Measurements from ENCODE around the gene RHOXF2.
"Not testable (repeated sequence)": the region's sequence is repeated elsewhere in the genome, so short reads cannot be mapped to it uniquely, and the experiment has no call there.

Gene RHOXF2

GRCh38 chrX:120195786-120196185, 37.4 kb downstream of the RHOXF2 start:
- H3K4me3 ChIP-seq (ENCODE audit: low read depth, low read length): not testable (repeated sequence)

DNA sequence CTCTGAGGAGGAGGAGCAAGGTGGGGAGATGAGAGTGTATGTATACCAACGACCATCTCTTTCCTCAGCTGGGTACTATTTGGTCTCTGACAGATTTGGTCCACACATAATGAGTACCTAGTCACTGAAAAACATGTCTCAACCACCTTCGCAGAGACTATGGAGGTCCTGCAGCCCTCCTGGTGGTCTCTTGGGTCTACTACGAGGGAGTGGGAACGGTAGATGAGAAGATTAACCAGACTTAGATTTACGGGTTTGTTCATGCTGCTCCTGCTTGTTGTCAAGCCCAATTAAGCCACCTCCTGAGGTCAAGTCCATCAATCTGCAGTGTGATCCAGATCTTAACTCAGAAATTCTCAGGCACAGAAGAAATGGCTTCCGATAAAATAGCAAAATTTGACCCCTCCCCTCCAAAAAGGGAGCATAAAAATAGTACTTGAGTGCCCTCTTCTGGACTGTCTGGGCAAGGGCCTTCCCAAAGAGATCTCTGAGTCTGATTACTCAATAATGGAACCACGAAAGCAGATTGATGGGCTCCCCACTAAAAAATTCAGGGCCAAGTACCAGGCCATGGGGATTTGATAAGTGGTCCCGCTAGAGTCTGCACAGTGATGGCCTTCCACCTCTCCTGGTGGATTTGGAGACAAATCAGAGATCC, 38.3 kb downstream of the RHOXF2 start:
- not testable (repeated sequence) for H3K4me3 ChIP-seq (ENCODE audit: low read depth, low read length)

GRCh38 chrX:120200851-120201250, 42.4 kb downstream of the RHOXF2 start:
- TF ChIP-seq, protein P1, sequence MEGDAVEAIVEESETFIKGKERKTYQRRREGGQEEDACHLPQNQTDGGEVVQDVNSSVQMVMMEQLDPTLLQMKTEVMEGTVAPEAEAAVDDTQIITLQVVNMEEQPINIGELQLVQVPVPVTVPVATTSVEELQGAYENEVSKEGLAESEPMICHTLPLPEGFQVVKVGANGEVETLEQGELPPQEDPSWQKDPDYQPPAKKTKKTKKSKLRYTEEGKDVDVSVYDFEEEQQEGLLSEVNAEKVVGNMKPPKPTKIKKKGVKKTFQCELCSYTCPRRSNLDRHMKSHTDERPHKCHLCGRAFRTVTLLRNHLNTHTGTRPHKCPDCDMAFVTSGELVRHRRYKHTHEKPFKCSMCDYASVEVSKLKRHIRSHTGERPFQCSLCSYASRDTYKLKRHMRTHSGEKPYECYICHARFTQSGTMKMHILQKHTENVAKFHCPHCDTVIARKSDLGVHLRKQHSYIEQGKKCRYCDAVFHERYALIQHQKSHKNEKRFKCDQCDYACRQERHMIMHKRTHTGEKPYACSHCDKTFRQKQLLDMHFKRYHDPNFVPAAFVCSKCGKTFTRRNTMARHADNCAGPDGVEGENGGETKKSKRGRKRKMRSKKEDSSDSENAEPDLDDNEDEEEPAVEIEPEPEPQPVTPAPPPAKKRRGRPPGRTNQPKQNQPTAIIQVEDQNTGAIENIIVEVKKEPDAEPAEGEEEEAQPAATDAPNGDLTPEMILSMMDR (IDR thresholded peaks at IDR 0.05; ENCODE audit: borderline replicate concordance, insufficient read depth, low read depth, low read length): no peak
- H3K4me3 ChIP-seq (ENCODE audit: low read depth, low read length): no peak overlapping the region

DNA sequence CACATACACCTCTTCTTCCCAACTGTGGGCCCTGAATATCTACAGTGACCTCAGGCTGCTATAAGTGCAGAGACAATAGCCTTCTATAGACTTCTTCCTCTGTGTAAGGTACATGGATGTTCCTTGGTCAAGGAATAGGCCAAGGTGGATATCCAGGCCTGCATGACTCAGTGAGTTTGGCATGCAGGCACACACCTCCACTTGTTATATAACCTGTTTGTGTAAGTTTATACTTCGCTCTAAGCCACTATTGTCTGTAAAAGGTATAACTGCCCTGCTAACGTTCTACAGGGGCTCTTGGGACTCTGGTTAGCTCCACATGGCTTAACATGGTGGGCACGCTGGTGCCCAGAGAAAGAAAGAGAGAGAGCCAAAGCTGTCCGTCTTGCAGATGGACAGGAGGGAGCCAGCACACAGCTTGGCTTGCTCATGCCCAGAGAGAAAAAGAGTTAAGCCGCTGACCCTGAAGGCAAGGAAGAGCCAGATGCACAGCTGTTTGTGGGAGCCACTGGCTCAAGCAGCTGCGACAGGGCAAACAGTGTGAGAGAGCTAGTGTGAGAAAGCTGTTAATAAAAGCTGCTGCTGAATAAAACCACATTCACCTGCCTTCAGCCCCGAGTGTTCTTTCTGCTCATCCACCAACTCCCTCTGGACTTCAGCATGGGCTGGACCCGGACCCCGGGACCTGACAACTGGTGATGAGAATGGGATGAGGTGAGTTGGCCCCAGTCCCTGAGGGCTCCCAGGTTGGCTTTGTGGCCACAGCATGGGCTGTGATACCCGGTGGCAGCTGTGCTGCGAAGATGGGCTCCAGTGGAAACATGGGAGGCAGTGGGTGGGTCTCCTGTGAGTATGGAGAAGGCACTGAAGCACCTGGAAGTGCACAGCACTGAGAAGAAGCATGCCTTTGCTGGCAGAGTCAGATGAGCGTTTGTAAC, 47.7 kb downstream of the RHOXF2 start:
- TF ChIP-seq, protein P1 (IDR thresholded peaks at IDR 0.05; ENCODE audit: borderline replicate concordance, insufficient read depth, low read depth, low read length): no peak
- H3K4me3 ChIP-seq (ENCODE audit: low read depth, low read length): no peak overlapping the region

GRCh38 chrX:120207009-120207605, 48.7 kb downstream of the RHOXF2 start:
- TF ChIP-seq, protein P1 (IDR thresholded peaks at IDR 0.05; ENCODE audit: borderline replicate concordance, insufficient read depth, low read depth, low read length): no peak
- H3K4me3 ChIP-seq (ENCODE audit: low read depth, low read length): no peak overlapping the region

GRCh38 chrX:120213438-120214265, 55.2 kb downstream of the RHOXF2 start:
- H3K4me3 ChIP-seq (ENCODE audit: low read depth, low read length): no peak overlapping the region
- TF ChIP-seq, protein P1 (IDR thresholded peaks at IDR 0.05; ENCODE audit: borderline replicate concordance, insufficient read depth, low read depth, low read length): peak; percentile 86
